Loucy (cell line): ENCODE data around the gene HSF2.

Experiments
- EZH2phosphoT487 ChIP-seq: fragments of 200-600 bp; IDR thresholded peaks from 2 replicates; pipeline ENCODE4 v1.6.1; 2018; ENCODE audit warnings: antibody characterized with exemption, mild to moderate bottlenecking, moderate library complexity, borderline replicate concordance
- TF ChIP-seq, protein P1 (sequence below): fragments of 200-600 bp; sonication (generic); conservative IDR thresholded peaks from 2 replicates; pipeline ENCODE4 v1.5.1; 2014; ENCODE audit warnings: mild to moderate bottlenecking, antibody characterized with exemption, low read length

DNA sequence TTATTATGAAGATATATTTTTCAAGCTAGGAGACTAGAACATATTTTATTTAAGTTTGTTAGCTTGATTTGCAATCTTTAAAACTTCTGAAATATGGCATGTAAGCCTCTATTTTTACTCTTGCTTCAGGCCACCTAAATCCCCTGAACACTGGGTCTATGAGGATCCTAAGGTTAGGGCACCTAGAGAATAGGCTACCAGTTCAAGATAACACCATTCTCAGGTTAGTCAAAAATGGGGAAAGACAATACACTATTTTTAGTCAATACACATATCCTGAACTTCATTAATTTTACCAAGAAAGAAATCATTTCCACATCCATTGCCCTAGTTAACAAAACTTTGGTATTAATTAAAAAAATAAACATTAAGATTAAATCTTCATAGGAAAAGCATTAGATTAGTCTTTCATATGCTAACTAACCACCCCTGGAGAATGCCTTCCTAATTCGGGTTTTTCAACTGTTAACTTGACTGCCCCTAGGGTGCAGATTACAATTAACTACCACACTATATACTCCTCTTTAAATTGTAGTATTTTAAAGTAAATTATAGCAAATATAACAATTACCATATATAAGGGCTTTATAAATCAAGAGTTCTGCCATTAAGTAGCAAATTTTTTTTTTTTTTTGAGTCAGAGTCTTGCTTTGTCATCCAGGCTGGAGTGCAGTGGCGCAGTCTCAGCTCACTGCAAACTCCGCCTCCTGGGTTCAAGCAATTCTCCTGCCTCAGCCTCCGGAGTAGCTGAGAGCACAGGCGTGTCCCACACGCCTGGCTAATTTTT lies 6.7 kb upstream of the HSF2 start:
- TF ChIP-seq, protein P1, sequence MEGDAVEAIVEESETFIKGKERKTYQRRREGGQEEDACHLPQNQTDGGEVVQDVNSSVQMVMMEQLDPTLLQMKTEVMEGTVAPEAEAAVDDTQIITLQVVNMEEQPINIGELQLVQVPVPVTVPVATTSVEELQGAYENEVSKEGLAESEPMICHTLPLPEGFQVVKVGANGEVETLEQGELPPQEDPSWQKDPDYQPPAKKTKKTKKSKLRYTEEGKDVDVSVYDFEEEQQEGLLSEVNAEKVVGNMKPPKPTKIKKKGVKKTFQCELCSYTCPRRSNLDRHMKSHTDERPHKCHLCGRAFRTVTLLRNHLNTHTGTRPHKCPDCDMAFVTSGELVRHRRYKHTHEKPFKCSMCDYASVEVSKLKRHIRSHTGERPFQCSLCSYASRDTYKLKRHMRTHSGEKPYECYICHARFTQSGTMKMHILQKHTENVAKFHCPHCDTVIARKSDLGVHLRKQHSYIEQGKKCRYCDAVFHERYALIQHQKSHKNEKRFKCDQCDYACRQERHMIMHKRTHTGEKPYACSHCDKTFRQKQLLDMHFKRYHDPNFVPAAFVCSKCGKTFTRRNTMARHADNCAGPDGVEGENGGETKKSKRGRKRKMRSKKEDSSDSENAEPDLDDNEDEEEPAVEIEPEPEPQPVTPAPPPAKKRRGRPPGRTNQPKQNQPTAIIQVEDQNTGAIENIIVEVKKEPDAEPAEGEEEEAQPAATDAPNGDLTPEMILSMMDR, result no peak
- TF ChIP-seq EZH2phosphoT487, result no peak
